Activated gamma-delta T cell treated with anti-CD3 and anti-CD28 coated beads, Interleukin-2, amount 50 U/mL, for 16 hours (primary cell): ENCODE data around the gene ENPP3.

Experiments used
- DNase-seq: peaks from one replicate; pipeline ENCODE4 v3.0.0-alpha.2; 2020; ENCODE audit warnings: low read depth

Gene ENPP3

DNA sequence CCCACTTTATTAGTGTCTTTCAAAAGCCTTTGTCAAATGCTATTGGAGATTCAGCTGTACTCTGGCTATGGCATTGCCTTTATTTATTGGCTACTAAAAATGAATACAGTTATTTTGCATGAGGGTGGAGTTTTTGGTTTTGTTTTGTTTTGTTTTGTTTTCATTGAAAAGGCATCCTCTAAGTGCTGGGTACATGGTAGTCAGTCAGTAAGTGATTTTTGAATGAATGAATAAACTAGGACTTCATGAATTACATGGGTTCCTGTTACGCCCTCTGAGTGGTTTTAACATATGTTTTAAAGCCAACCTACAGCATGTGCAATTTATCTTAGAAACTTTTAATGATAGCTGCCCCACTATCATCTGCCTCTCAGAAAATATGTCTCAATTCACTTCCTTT, 131.9 kb downstream of the ENPP3 start:
- DNase-seq = no peak

DNA sequence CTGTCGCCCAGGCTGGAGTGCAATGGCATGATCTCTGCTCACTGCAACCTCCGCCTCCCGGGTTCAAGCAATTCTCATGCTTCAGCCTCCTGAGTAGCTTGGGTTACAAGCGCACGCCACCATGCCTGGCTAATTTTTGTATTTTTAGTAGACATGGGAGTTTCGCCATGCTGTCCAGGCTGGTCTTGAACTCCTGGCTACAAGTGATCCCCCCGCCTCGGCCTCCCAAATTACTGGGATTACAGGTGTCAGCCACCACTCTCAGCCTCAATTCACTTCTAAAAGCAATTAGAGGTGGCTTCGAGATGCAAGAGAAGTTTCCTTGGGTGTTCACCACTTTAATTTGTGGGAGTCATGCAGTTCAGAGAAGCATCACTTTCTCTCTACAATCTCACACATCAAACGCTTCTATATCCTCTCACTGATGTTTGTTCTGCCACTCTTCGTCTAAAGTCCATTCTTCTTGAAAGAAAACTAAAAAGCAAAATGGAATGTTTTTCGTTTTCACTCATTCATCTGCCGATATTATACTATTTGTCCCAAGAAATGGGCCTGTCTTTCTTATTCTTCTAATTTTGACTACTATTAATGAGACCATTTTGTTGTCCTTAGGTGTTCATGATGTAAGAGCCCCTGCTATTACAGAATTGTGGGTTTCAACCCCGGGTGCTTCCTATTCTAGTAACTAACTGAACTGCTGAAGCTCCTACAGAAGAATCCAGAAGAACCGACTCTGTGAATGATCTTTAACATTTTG, 132.5 kb downstream of the ENPP3 start:
- DNase-seq = no peak

DNA sequence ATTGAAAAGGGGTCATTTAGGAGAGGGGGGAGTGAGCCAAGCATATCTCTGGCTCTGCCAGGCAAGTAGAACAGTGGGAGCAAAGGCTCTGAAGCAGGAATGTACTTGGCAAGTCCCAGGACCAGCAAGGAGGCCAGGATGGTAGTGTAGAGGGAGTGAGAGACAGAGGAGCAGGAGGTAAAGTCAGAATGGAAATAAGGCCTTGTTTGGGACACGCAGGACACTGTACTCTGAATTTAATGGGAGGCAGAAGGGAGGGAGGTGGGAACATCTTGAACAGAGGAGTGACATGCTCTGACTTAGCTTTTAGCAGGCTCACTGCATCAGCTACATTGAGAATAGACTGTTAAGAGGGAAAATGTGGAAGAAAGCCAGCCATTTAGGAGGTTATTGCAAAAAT, 133.7 kb downstream of the ENPP3 start:
- DNase-seq = no peak

DNA sequence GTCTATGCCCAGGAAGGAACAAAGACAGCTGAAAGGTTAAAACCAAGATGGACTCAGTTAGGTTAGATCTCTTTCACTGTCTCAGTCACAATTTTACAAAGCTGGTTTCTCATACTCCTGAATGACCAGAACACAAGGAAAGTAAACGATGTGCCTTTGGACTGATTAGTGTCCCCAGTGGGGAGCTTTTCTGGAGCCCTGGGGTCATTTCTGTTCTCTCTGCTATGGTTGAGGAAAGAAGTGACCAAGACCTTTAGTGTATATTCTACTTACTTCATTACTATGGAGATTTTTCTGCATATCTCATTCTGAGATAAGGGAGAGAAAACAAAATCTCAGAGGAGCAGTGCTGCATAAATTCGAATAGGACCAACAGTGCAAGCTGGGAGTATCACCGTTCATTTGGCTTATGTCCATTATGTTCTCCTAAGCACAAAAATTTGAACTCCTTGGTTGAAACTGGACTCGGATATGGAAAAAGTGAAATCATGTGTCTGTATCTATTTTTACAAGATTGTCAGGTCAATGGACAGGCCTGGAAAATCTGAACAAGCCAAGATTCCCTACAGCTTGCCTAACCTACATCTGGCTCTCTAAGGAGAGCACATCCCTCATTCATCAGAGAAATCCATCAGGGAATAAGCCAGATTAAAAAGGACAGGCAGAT, 136.3 kb downstream of the ENPP3 start:
- DNase-seq = no peak

DNA sequence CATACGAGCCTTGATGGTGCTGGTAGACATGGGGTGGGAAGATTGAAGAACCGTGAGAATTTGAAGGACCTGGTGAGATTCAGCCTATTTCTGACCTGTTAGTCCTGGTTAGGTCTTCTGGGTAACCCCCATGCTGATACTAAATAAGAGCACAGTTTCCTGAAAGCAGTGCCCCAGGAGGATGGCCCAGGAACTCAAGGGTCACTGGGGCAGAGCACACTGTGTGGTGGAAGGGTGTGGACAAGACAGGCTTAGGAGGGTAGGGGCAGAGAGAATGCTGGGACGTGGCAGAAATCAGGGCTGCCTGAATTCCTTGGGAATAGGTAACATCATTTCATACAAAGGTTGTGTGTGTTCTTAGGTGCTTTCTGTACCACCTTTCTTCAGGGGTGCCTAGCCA, 138.8 kb downstream of the ENPP3 start:
- DNase-seq = no peak

DNA sequence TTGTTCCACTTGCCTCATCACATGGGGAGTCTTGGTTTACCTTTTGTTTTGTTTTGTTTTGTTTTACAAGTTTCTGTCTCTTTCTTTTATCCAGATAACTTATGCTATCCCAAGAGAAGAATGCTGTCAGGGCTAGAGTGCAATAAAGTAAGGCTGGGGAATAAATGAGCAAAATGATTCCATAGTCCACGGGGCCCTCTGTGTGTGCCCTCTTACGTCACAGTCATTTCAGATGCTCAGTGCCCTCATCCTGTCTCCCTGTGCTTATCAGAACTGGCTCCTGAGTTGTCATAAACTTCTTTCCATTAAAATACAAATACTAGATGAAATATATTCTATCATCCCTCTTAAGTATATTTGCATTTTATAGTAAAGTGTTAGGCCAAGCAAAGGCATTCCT, 139.9 kb downstream of the ENPP3 start:
- no peak for DNase-seq

DNA sequence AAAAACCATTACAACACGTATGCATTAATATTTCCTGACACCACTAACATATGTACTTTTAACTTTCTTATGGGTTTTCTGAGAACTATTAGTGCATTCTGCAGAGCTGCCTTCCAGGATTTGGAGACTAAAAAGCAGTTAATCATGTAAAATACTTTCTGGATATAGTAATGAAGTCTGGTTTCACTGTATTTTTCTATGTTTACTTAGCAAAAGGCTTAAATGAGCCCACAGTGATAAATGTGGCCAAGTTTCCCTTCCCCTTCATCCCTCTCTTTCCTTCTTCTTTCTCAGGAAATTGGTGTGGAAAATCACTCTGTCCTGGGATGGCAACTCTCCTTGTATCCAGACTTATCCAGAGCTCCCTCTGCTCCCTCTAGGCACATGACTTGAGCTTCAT, 141.1 kb downstream of the ENPP3 start:
- DNase-seq = no peak

DNA sequence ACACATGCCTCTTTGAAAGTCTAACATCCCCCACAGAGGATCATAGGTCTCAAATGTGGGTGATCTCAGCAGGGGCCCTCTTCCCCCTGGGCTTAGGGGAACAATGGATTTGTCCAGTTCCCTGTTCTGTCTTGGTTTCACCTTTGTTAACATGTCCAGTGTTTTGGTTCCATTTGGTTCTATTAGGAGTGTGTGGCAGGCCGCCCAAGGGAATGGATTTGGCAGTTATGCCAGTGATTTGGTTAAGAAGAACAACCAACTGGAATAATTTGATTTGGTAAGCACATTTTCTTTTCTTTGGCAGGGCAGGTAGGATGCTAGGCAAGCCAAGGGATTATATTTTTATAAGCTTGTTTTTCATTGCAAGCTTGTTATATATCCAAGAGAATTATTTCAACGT, 142.2 kb downstream of the ENPP3 start:
- no peak for DNase-seq

DNA sequence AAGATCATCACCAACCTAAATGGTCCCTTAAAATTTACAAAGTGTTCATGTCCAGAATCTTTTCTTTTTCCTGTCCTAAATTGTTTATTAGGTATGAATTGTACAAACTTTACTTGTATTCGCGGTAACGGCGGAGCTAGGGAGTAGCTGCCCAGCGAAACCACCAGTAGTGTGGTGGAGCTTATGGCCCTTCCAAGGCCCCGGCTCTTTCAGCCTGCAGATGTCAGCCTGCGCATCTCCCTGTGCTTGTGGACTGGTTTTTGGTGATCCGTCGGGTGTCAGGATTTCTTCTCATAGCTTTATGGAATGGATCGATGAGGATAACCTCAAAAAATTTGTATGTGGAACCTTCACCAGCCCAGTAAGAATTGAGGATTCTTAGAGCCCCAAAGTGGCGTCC, 143.5 kb downstream of the ENPP3 start:
- DNase-seq = no peak

DNA sequence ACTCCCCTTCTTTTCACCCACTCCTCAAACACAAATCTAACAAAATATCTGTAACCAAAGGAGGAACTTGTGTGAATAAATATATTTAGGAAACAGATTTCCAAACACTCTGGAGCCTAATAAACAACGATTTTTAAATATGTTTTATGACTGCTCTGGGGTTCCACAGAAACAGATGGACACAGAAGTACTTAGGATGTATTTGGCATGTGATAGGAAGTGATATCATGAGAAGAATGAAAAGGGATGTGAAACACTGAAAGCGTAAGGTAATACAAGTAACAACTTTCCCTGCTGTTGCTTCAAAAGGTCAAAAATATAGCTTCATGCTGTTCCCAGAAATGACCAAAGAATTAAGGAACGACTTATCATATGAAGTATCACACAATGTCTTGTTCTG, 144.6 kb downstream of the ENPP3 start:
- DNase-seq = no peak

DNA sequence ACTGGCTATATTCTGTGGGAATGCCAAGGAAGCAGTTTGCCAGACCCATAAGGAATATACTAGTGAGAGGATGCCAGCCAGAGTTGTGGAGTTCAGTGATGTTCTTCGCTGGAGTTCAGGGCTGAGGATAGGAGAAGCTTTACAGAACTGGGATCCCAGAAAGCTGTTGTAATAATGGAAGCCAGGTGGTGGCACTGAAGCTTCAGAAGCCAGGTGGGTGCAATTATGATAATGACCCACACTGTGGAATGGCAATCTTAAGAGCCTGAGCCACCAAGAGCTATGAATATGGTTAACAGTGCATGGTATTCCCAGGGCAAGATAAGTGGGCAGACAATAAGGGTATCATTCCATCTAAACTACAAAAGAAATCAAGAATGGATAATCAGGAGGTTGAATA, 145.7 kb downstream of the ENPP3 start:
- DNase-seq = no peak

DNA sequence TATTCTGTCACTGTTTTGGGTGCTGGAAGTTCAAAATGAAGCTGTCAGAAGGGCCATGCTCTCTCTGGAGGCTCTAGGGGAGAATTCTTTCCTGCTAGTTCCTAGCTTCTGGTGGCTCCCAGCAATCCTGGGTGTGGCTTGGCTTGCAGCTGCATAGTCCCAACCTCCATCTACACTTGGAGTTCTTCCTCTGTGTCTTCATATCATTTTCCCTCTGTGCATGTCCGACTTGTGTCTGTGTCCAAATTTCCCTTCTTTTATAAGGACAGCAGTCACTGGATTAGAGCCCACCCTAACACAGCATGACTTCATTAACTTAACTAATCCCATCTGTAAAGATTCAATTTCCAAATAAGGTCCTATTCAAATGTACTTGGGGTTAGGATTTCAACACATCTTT, 147.5 kb downstream of the ENPP3 start:
- DNase-seq = no peak

DNA sequence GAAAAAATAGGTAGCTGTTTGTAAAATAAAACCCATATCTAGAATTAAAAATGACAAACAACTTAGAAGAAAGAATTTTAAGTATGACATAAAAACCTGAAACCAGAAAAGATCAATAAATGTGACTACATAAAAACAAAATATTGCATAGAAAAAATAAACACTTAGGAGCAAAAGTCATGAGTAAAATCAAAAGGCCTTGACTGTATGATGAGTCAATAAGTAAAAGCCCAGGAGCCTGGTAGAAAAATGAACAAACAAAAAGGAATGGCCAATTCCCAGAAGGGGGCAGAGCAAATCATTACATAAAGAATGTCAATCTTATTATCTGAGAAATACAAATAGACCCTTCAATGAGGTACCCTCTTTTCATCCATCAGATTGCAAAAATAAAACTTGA, 150.0 kb downstream of the ENPP3 start:
- no peak for DNase-seq

DNA sequence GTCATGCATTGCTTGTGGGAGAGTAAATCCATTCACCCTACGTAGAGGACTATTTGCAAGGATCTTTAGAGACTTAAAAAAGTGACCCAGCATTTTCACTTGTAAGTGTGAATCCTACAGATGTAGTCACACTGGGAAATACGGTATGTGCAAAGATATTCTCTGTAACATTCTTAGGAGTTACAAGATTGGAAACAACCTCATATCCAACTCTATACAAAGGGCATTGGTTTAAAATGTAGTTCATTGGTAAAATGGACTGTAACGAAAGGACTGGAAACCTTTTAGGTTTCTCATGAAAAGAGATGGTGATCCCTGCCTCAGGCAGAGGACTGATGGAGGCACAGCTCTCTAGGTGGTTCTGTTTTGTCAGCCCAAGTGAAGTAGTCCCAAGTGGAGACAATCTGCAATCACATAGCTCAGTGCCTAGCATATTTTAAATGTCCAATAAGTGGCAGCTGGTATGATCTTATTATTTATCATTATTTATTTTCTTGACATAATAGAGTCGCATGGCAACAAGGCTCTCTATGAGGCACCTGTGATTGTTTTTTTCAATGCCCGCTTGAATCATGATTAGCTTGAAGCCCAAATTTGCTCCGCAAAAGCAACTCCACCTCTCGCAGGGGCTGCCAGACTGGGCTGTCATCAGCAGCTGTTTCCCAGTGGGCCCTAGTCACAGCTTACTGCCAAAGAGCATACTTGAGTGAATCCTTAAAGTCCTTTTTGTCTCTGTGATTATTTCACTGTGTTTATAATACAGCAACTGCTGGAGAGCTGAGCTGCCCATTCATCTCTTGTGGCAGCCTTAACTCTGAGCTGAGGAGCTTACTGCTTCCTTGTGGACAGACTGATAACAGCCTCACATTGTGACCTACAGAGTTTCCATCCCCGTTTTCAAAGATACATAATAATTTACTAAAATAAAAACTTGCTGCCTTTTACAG, 150.9 kb downstream of the ENPP3 start:
- no peak for DNase-seq

DNA sequence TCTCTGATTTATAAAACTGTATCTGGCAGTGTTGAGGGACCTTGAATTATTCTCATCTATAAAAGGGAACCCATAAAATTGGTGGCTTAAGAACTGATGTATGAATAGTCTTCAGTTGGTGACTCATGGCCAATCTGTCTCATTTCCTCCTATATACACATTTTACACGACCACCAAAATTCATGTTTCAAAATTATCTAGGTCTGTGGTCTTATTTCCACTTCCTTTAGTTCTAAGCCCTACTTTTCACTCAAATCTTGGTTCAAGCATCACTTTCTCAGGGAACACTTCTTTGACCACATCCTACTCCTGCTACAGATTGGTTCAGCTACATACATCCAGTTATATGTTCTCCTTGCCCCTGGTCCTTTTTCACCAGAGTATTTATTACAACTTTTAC, 152.1 kb downstream of the ENPP3 start:
- no peak for DNase-seq

DNA sequence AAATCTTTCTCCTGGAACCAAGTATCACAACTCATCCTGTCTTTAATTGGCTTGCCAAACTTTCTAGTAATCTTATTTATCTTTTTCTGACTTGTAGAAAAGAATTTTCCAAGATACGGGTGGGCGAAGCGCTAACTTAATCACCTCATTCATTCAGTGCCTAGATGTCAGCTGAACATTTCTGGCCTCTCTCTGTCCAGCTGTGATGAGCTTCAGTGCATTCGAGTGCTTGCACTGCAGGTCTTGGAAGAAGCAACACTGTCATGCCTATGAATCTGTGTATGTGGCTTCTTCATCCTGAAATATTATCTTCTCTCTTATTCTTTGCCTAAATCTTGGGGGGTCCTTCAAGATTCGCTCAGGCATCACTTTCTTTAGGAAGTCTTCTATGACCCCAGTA, 154.4 kb downstream of the ENPP3 start:
- DNase-seq = no peak

DNA sequence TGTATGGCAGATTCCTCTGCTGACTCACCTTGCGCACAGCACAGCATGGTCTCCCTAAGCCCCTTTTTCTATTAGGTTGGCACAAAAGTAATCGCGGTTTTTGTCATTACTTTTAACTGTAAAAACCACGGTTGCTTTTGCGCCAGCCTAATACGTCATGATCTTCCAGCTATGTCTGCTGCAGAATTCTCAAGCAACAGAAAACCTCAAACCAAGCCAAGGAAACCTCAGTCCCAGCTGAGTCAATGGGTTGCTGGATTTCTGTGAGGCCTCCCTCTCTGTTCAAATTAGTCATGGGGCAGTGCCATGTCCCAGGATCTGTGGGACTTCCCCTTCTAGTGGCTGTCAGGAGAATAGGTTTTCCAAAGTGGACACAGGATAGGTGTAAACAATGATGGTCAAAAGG, 155.0 kb downstream of the ENPP3 start:
- no peak for DNase-seq

DNA sequence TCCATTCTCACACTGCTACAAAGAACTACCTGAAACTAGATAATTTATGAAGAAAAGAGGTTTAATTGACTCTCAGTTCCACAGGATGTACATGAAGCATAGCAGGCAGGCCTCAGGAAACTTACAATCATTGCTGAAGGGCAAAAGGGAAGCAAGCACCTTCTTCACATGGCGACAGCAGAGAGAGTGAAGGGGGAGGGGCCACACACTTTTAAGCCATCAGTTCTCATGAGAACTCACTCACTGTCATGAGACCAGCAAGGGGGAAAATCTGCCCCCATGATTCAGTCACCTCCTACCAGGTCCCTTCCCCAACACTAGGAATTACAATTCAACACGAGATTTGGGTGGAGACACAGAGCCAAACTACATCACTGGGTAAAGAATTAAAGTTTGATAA, 158.3 kb downstream of the ENPP3 start:
- no peak for DNase-seq
